Caco-2 (cell line): ENCODE measurements around the gene CYP20A1. TPM values are rescaled to one million over a fixed set of nuclear protein-coding genes. Genes with fewer than 3 reads are reported as not detected.
"Not testable (repeated sequence)": the region's sequence is repeated elsewhere in the genome, so short reads cannot be mapped to it uniquely, and the experiment has no call there.

ENCODE experiments used
- BruUV-seq: library from RNA; stranded (reverse); fragments of 400-500 nt; replicated peaks from 2 replicates; lab custom pipeline; 2021; lab: Mats Ljungman, UMichigan
- CTCF ChIA-PET: fragments of 300-600 bp; sonication (Branson Sonifier 250); formaldehyde crosslinking; loops from one replicate; lab custom pipeline; 2022; ENCODE audit warnings: antibody characterized with exemption; lab: Charles Lee
- POLR2A ChIA-PET: fragments of 300-600 bp; sonication (Branson Sonifier 250); formaldehyde crosslinking; loops from one replicate; lab custom pipeline; 2022; ENCODE audit warnings: antibody characterized with exemption; lab: Charles Lee
- DNase-seq, 2 experiments: peaks; one replicate each; pipeline versions ENCODE4 v3.0.0 to v3.0.0-alpha.2; 2020 to 2022
- H3K27me3 ChIP-seq: replicated peaks from 2 replicates; pipeline ENCODE4 v1.6.0; 2011; ENCODE audit warnings: low read length; ENCODE audit not compliant: control insufficient read depth, insufficient read depth
- H3K36me3 ChIP-seq: 2 replicates; pipeline ENCODE4 v1.5.1; 2011; ENCODE audit warnings: low read length; ENCODE audit not compliant: control insufficient read depth, insufficient read depth
- H3K4me1 ChIP-seq: fragments of 250-450 bp; sonication (Bioruptor Pico); 2 replicates; pipeline ENCODE4 v1.5.1; 2020; ENCODE audit warnings: mild to moderate bottlenecking
- H3K4me3 ChIP-seq: 2 replicates; pipeline ENCODE4 v1.5.1; 2011; ENCODE audit warnings: low read depth, mild to moderate bottlenecking, control low read depth, low read length
- H3K9me3 ChIP-seq: fragments of 250-450 bp; sonication (Bioruptor Pico); 2 replicates; pipeline ENCODE4 v1.5.1; 2020; ENCODE audit warnings: mild to moderate bottlenecking, moderate library complexity
- H3K27ac Mint-ChIP-seq: one replicate; pipeline ENCODE4 v1.8.0; 2022; ENCODE audit warnings: mixed read lengths; ENCODE audit not compliant: unreplicated experiment
- H3K27me3 Mint-ChIP-seq: one replicate; pipeline ENCODE4 v1.8.0; 2022; ENCODE audit warnings: mixed read lengths; ENCODE audit not compliant: insufficient read depth, unreplicated experiment
- H3K36me3 Mint-ChIP-seq: one replicate; pipeline ENCODE4 v1.8.0; 2022; ENCODE audit warnings: mild to moderate bottlenecking, mixed read lengths; ENCODE audit not compliant: insufficient read depth, unreplicated experiment
- H3K4me1 Mint-ChIP-seq: one replicate; pipeline ENCODE4 v1.8.0; 2022; ENCODE audit warnings: low read depth, mixed read lengths; ENCODE audit not compliant: unreplicated experiment
- H3K4me3 Mint-ChIP-seq: one replicate; pipeline ENCODE4 v1.8.0; 2022; ENCODE audit warnings: mild to moderate bottlenecking, moderate library complexity, mixed read lengths; ENCODE audit not compliant: unreplicated experiment
- H3K9me3 Mint-ChIP-seq: one replicate; pipeline ENCODE4 v1.8.0; 2022; ENCODE audit warnings: mixed read lengths; ENCODE audit not compliant: unreplicated experiment
- intact Hi-C: fragments of 100-400 bp; cut with micrococcal nuclease; formaldehyde crosslinking; loops from one replicate; pipeline ENCODE4 v1.10.0; 2022; ENCODE audit not compliant: unreplicated experiment
- total RNA-seq: library from RNA; stranded (reverse); gene quantifications from 2 replicates; pipeline ENCODE4 v1.2.3, GENCODE V29; 2022
- TF ChIP-seq, protein P1 (sequence below), 2 experiments: fragments of 200-600 bp in 1 of 2; IDR thresholded peaks; 1 replicate in 1 of 2; 2 replicates in 1 of 2; pipeline versions ENCODE4 v1.5.1 to v1.8.0; 2011 to 2022; ENCODE audit warnings: antibody characterized with exemption in 1 of 2, control low read depth in 1 of 2, inconsistent platforms in 1 of 2, low read depth in 1 of 2, low read length in 1 of 2, mild to moderate bottlenecking in 1 of 2, moderate library complexity in 1 of 2; ENCODE audit not compliant: insufficient read depth in 1 of 2, severe bottlenecking in 1 of 2, unreplicated experiment in 1 of 2

Gene CYP20A1
- total RNA-seq, 1 experiment from 2014 or later = 39.3 TPM

DNA sequence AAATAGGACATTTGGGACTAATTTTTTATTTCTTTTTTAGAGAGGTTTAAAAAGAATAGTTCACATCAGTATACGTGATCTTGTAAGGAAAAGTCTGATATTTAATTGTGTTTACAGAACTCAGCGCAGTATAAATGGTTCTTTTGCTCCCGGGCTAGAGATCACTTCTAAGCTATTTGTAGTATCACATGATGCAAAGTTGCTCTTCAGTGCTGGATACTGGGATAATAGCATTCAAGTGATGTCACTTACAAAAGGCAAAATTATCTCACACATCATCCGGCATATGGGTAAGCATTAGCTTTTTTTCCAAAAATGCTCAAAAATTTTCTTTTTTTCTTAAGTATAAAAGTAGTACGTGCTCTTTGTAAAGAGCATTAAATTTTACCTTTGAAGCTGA is 37.4 kb upstream of the CYP20A1 start:
- ChIA-PET CTCF (no interaction called here), POLR2A (no interaction called here)
- Histone ChIP-seq H3K9me3 (no peaks in the 10 kb centered on the region), H3K4me1 (no peaks in the 10 kb centered on the region), H3K27me3 (no peaks in the 10 kb centered on the region), H3K4me3 (no peak overlapping the region), H3K36me3 (peaks cover 2% of the 10 kb centered on the region)
- Mint-ChIP-seq H3K4me1 (no peaks in the 10 kb centered on the region), H3K27ac (no peak overlapping the region), H3K9me3 (no peaks in the 10 kb centered on the region), H3K27me3 (no peaks in the 10 kb centered on the region), H3K4me3 (no peak overlapping the region), H3K36me3 (peaks cover 38% of the 10 kb centered on the region)
- BruUV-seq = no TSS peak
- intact Hi-C loops = no loop called here
- no peak for DNase-seq
- TF ChIP-seq, protein P1, sequence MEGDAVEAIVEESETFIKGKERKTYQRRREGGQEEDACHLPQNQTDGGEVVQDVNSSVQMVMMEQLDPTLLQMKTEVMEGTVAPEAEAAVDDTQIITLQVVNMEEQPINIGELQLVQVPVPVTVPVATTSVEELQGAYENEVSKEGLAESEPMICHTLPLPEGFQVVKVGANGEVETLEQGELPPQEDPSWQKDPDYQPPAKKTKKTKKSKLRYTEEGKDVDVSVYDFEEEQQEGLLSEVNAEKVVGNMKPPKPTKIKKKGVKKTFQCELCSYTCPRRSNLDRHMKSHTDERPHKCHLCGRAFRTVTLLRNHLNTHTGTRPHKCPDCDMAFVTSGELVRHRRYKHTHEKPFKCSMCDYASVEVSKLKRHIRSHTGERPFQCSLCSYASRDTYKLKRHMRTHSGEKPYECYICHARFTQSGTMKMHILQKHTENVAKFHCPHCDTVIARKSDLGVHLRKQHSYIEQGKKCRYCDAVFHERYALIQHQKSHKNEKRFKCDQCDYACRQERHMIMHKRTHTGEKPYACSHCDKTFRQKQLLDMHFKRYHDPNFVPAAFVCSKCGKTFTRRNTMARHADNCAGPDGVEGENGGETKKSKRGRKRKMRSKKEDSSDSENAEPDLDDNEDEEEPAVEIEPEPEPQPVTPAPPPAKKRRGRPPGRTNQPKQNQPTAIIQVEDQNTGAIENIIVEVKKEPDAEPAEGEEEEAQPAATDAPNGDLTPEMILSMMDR (IDR thresholded peaks at IDR 0.05; ENCODE audit: insufficient read depth in 1 of 2, low read depth in 1 of 2, low read length in 1 of 2, severe bottlenecking in 1 of 2, unreplicated experiment in 1 of 2) = no peak

DNA sequence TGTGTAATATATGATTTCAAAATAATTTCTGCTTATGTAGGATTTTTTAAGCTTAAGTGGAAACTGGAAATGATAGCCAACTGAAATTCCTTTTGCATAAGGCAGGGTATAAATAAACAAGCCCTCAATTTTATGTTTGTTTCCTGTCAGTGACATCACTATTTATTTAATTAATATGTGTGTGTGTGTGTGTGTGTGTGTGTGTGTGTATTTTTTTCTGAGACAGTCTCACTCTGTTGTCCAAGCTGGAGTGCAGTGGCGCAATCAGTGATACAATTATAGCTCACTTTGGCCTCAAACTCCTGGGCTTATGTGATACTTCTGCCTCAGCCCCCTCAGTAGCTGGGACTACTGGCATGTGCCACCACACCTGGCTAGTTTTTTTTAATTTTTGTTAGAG is 29.3 kb upstream of the CYP20A1 start:
- ChIA-PET POLR2A (no interaction called here), CTCF (no interaction called here)
- intact Hi-C loops = no loop called here
- no peaks in the 10 kb centered on the region for H3K27me3 ChIP-seq
- H3K4me1 ChIP-seq = no peaks in the 10 kb centered on the region
- no peaks in the 10 kb centered on the region for H3K4me1 Mint-ChIP-seq
- no peaks in the 10 kb centered on the region for H3K9me3 Mint-ChIP-seq
- H3K4me3 Mint-ChIP-seq = no peak overlapping the region
- TF ChIP-seq, protein P1 (IDR thresholded peaks at IDR 0.05; ENCODE audit: insufficient read depth in 1 of 2, low read depth in 1 of 2, low read length in 1 of 2, severe bottlenecking in 1 of 2, unreplicated experiment in 1 of 2) = no peak
- no peaks in the 10 kb centered on the region; the same call in 1 of the 2 replicates for H3K36me3 ChIP-seq
- no TSS peak for BruUV-seq
- H3K9me3 ChIP-seq = no peaks in the 10 kb centered on the region
- H3K36me3 Mint-ChIP-seq = peaks cover 21% of the 10 kb centered on the region
- no peak overlapping the region for H3K4me3 ChIP-seq
- no peaks in the 10 kb centered on the region for H3K27me3 Mint-ChIP-seq
- no peak for DNase-seq
- H3K27ac Mint-ChIP-seq = no peak overlapping the region

DNA sequence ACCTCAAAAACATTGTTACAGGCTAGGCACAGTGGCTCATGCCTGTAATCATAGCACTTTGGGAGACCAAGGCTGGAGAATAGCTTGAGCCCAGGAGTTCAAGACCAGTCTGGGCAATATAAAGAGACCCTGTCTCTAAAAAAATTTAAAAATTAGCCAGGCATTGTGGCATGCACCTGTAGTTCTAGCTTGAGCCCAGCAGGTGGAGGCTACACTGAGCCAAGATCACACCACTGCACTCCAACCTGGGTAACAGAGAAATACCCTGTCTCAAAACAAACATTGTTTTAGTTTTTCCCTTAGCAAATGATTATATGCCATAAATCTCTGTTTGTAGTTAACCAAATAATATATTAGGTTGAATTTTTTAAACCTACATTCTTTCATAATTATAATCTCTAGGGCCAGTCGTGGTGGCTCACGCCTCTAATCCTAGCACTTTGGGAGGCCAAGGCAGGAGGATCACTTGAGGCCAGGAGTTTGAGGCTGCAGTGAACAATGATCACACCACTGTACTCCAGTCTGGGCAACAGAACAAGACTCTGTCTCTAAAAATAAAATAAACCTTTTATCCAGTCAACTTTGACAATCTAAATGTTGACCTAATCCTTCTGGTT is 13.3 kb upstream of the CYP20A1 start:
- Mint-ChIP-seq H3K4me1 (no peaks in the 10 kb centered on the region), H3K4me3 (no peak overlapping the region), H3K9me3 (no peaks in the 10 kb centered on the region), H3K27ac (no peak overlapping the region), H3K36me3 (no peaks in the 10 kb centered on the region), H3K27me3 (no peaks in the 10 kb centered on the region)
- CTCF ChIA-PET = interaction anchor here (1.3 kb wide), 2 partner anchors 13 to 590 kb away, joined by 4 to 6 read pairs; partner anchors contain the start of gene CYP20A1
- DNase-seq = peak; percentile 43 to 51
- intact Hi-C loops = loop anchor here (1.0 to 5.0 kb wide), 4 partner anchors 13 to 682 kb away; no protein-coding TSS in a partner anchor
- BruUV-seq = no TSS peak
- TF ChIP-seq, protein P1 (IDR thresholded peaks at IDR 0.05; ENCODE audit: insufficient read depth in 1 of 2, low read depth in 1 of 2, low read length in 1 of 2, severe bottlenecking in 1 of 2, unreplicated experiment in 1 of 2) = peak; percentile 76 to 78
- H3K36me3 ChIP-seq = no peaks in the 10 kb centered on the region
- no peaks in the 10 kb centered on the region for H3K9me3 ChIP-seq
- POLR2A ChIA-PET = no interaction called here
- no peaks in the 10 kb centered on the region for H3K4me1 ChIP-seq
- no peaks in the 10 kb centered on the region for H3K27me3 ChIP-seq
- no peak overlapping the region for H3K4me3 ChIP-seq

DNA sequence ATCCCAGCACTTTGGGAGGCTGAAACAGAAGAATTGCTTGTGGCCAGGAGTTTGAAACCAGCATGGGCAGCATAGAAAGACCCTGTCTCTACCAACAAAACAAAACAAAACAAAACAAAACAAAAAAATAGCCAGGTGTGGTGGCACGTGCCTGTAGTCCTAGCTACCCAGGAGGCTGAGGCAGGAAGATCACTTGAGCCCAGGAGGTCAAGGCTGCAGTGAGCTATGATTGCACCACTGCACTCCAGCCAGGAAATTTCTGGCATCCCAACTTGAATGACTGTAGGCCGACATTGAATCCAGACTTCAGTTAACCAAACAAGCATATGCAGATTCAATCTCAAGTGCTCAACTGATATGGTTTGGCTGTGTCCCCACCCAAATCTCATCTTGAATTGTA is 9.1 kb upstream of the CYP20A1 start:
- H3K36me3 ChIP-seq, H3K4me3 ChIP-seq, POLR2A ChIA-PET, BruUV-seq, H3K9me3 Mint-ChIP-seq, H3K4me1 Mint-ChIP-seq, DNase-seq, CTCF ChIA-PET, H3K4me1 ChIP-seq, H3K36me3 Mint-ChIP-seq, H3K27ac Mint-ChIP-seq, H3K9me3 ChIP-seq, H3K27me3 Mint-ChIP-seq, H3K4me3 Mint-ChIP-seq, H3K27me3 ChIP-seq: not testable (repeated sequence)
- intact Hi-C loops = loop anchor here (5.0 kb wide), 1 partner anchor 678 kb away; no protein-coding TSS in a partner anchor
